ENCODE results near the gene ADORA1. TPM values are rescaled to one million over a fixed set of nuclear protein-coding genes. Genes with fewer than 3 reads are reported as not detected.

Gene ADORA1
- total and polyA plus RNA-seq, 2 donors (not counting 1 experiment from before 2014, with no cell fraction given), result not detected

GRCh38 chr1:203161703-203162102 is 34.2 kb downstream of the ADORA1 start:
- H3K9me3 Mint-ChIP-seq (ENCODE audit: insufficient read depth), result peaks cover 8% of the 10 kb centered on the region

GRCh38 chr1:203162403-203162802 is 34.9 kb downstream of the ADORA1 start:
- CTCF ChIA-PET, result interaction anchor here (0.8 kb wide), 1 partner anchor 14 kb away, joined by 3 read pairs; no protein-coding TSS in a partner anchor

More at GRCh38 chr1:203161703-203162102, 34.2 kb downstream of the ADORA1 start:
- ATAC-seq (ENCODE audit: low read depth) (no peak), DNase-seq (no peak)
- Histone ChIP-seq H3K4me1 (ENCODE audit: control insufficient read depth in 2 of 2, insufficient read depth in 2 of 2, low read length in 2 of 2) (no peaks in the 10 kb centered on the region), H3K36me3 (replicated peaks in 1 of 2; ENCODE audit: control extremely low read depth in 1 of 2, control insufficient read depth in 1 of 2, extremely low read depth in 1 of 2, insufficient read depth in 2 of 2, low read length in 1 of 2) (no peaks in the 10 kb centered on the region), H3K4me3 (ENCODE audit: control extremely low read depth in 1 of 5, extremely low read depth in 1 of 5, insufficient read depth in 1 of 5, low read depth in 2 of 5, low read length in 4 of 5) (no peak overlapping the region), H3K27ac (ENCODE audit: low read length in 2 of 2) (no peak overlapping the region), H3K9me3 (ENCODE audit: control extremely low read depth in 1 of 3, control insufficient read depth in 2 of 3, insufficient read depth in 1 of 3, low read length in 2 of 3) (peaks cover 0 to 5% (median 4%) of the 10 kb centered on the region in 3 donors), H3K9ac (ENCODE audit: low read length) (no peak overlapping the region), H3K79me2 (ENCODE audit: control insufficient read depth, insufficient read depth, low read length) (no peaks in the 10 kb centered on the region), H3K4me2 (replicated peaks; ENCODE audit: low read depth, low read length, poor library complexity, severe bottlenecking) (no peak overlapping the region), H2AFZ (ENCODE audit: insufficient read depth, low read depth, low read length, poor library complexity, severe bottlenecking) (no peak overlapping the region), H4K20me1 (ENCODE audit: control insufficient read depth, insufficient read depth, low read length, poor library complexity, severe bottlenecking) (no peaks in the 10 kb centered on the region), H3K27me3 (replicated peaks in 1 of 4; ENCODE audit: control extremely low read depth in 1 of 4, control insufficient read depth in 3 of 4, insufficient read depth in 4 of 4, low read length in 3 of 4) (peaks cover 0 to 7% (median 3%) of the 10 kb centered on the region in 4 experiments)
- H3K27me3 Mint-ChIP-seq, result peaks cover 39% of the 10 kb centered on the region
- WGBS (ENCODE audit: insufficient coverage), result 92% methylated on average over 9 of the region's 11 CpGs
- H3K4me3 Mint-ChIP-seq, result no peak overlapping the region
- peaks cover 6% of the 10 kb centered on the region for H3K4me1 Mint-ChIP-seq
- intact Hi-C loops (cut with micrococcal nuclease), result no loop called here
- no peak overlapping the region for H3K27ac Mint-ChIP-seq
- ChIA-PET POLR2A (no interaction called here), CTCF (interaction anchor here (0.8 kb wide), 1 partner anchor 13 kb away, joined by 3 read pairs; no protein-coding TSS in a partner anchor)
- TF ChIP-seq CTCF (IDR thresholded peaks at IDR 0.05), result no peak
- TF ChIP-seq EZH2 (IDR thresholded peaks at IDR 0.05; ENCODE audit: borderline replicate concordance, insufficient read depth, low read depth, low read length, poor library complexity, severe bottlenecking), result no peak

More at GRCh38 chr1:203162403-203162802, 34.9 kb downstream of the ADORA1 start:
- peaks cover 0 to 4% (median 4%) of the 10 kb centered on the region in 3 donors for H3K9me3 ChIP-seq (ENCODE audit: control extremely low read depth in 1 of 3, control insufficient read depth in 2 of 3, insufficient read depth in 1 of 3, low read length in 2 of 3)
- no peak overlapping the region for H3K27ac Mint-ChIP-seq
- no peak overlapping the region for H3K4me3 ChIP-seq (ENCODE audit: control extremely low read depth in 1 of 5, extremely low read depth in 1 of 5, insufficient read depth in 1 of 5, low read depth in 2 of 5, low read length in 4 of 5)
- peaks cover 6% of the 10 kb centered on the region for H3K4me1 Mint-ChIP-seq
- no peak overlapping the region for H3K4me2 ChIP-seq (replicated peaks; ENCODE audit: low read depth, low read length, poor library complexity, severe bottlenecking)
- intact Hi-C loops (cut with micrococcal nuclease), result no loop called here
- no peak for TF ChIP-seq CTCF (IDR thresholded peaks at IDR 0.05)
- no peak for TF ChIP-seq EZH2 (IDR thresholded peaks at IDR 0.05; ENCODE audit: borderline replicate concordance, insufficient read depth, low read depth, low read length, poor library complexity, severe bottlenecking)
- WGBS (ENCODE audit: insufficient coverage), result 30% methylated on average over 1 of the region's 1 CpG
- H3K4me3 Mint-ChIP-seq, result no peak overlapping the region
- H3K36me3 ChIP-seq (replicated peaks in 1 of 2; ENCODE audit: control extremely low read depth in 1 of 2, control insufficient read depth in 1 of 2, extremely low read depth in 1 of 2, insufficient read depth in 2 of 2, low read length in 1 of 2), result no peaks in the 10 kb centered on the region
- peaks cover 0 to 7% (median 3%) of the 10 kb centered on the region in 4 experiments for H3K27me3 ChIP-seq (replicated peaks in 1 of 4; ENCODE audit: control extremely low read depth in 1 of 4, control insufficient read depth in 3 of 4, insufficient read depth in 4 of 4, low read length in 3 of 4)
- DNase-seq (no peak), ATAC-seq (ENCODE audit: low read depth) (no peak)
- peaks cover 8% of the 10 kb centered on the region for H3K9me3 Mint-ChIP-seq (ENCODE audit: insufficient read depth)
- POLR2A ChIA-PET, result no interaction called here
- H2AFZ ChIP-seq (ENCODE audit: insufficient read depth, low read depth, low read length, poor library complexity, severe bottlenecking), result no peak overlapping the region
- H3K9ac ChIP-seq (ENCODE audit: low read length), result no peak overlapping the region
- H3K27ac ChIP-seq (ENCODE audit: low read length in 2 of 2), result no peak overlapping the region
- H4K20me1 ChIP-seq (ENCODE audit: control insufficient read depth, insufficient read depth, low read length, poor library complexity, severe bottlenecking), result no peaks in the 10 kb centered on the region
- no peaks in the 10 kb centered on the region for H3K4me1 ChIP-seq (ENCODE audit: control insufficient read depth in 2 of 2, insufficient read depth in 2 of 2, low read length in 2 of 2)
- no peaks in the 10 kb centered on the region for H3K79me2 ChIP-seq (ENCODE audit: control insufficient read depth, insufficient read depth, low read length)
- H3K27me3 Mint-ChIP-seq, result peaks cover 39% of the 10 kb centered on the region

Data from B cell (primary cell).